GM10847 (cell line): ENCODE data around the gene EOGT.

Source experiments
- POLR2A ChIP-seq: IDR thresholded peaks from 2 replicates; pipeline ENCODE4 v1.6.1; 2011; ENCODE audit not compliant: insufficient read length; ENCODE audit errors: extremely low read depth

EOGT gene

GRCh38 chr3:68943753-68944500 lies 69.6 kb downstream of the EOGT start:
- TF ChIP-seq POLR2A = no peak

- TF ChIP-seq POLR2A = no peak
Measured at GRCh38 chr3:68941055-68941454, 72.4 kb downstream of the EOGT start.

GRCh38 chr3:68936856-68937255 lies 76.6 kb downstream of the EOGT start:
- no peak for TF ChIP-seq POLR2A

- no peak for TF ChIP-seq POLR2A
Measured at GRCh38 chr3:68935778-68936177, 77.7 kb downstream of the EOGT start.

GRCh38 chr3:68931406-68932149 lies 81.9 kb downstream of the EOGT start:
- TF ChIP-seq POLR2A = no peak
